ENCODE results near the gene BLM.

The BLM gene

DNA sequence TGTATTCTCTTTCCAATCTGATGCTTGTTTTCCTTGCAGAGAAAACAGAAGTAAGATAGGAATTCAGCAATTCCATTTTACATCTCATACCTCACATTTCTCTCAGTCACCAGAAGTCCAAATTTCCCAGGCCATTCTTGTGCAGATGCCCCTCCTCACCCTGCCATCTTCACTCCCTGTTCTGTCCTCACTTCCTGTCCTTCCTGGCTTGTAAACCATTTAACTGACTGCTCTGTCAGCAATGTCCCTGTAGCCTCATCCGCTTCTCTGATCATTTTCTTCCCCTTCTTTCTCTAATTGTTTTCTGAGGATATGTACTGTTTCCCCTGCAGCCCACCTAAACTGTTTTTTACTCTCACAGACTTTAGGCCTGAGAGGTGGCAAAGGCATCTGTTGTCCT lies 40.3 kb downstream of the BLM start:
- no peaks in the 10 kb centered on the region for H3K27me3 ChIP-seq (ENCODE audit: insufficient read depth, low read length, poor library complexity, severe bottlenecking)
- no peaks in the 10 kb centered on the region for H3K79me2 ChIP-seq (ENCODE audit: insufficient read depth, low read length)
- no peak overlapping the region for H3K4me3 ChIP-seq (ENCODE audit: low read length, poor library complexity, severe bottlenecking)
- no peaks in the 10 kb centered on the region for H3F3A ChIP-seq (ENCODE audit: low read depth)
- no peaks in the 10 kb centered on the region for H3K9me2 ChIP-seq (replicated peaks; ENCODE audit: low read depth, low read length)
- H3K9me3 ChIP-seq (ENCODE audit: insufficient read depth, low read depth, low read length) = no peaks in the 10 kb centered on the region
- TF ChIP-seq EZH2phosphoT487 (IDR thresholded peaks at IDR 0.05; ENCODE audit: borderline replicate concordance) = no peak
- TF ChIP-seq, protein P1, sequence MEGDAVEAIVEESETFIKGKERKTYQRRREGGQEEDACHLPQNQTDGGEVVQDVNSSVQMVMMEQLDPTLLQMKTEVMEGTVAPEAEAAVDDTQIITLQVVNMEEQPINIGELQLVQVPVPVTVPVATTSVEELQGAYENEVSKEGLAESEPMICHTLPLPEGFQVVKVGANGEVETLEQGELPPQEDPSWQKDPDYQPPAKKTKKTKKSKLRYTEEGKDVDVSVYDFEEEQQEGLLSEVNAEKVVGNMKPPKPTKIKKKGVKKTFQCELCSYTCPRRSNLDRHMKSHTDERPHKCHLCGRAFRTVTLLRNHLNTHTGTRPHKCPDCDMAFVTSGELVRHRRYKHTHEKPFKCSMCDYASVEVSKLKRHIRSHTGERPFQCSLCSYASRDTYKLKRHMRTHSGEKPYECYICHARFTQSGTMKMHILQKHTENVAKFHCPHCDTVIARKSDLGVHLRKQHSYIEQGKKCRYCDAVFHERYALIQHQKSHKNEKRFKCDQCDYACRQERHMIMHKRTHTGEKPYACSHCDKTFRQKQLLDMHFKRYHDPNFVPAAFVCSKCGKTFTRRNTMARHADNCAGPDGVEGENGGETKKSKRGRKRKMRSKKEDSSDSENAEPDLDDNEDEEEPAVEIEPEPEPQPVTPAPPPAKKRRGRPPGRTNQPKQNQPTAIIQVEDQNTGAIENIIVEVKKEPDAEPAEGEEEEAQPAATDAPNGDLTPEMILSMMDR (conservative IDR thresholded peaks at IDR 0.05; ENCODE audit: low read length) = no peak
- no peak overlapping the region for H2AFZ ChIP-seq (ENCODE audit: low read length)
- H4K20me1 ChIP-seq (ENCODE audit: insufficient read depth, low read length, poor library complexity, severe bottlenecking) = no peaks in the 10 kb centered on the region
- H3K36me3 ChIP-seq (ENCODE audit: insufficient read depth, low read length) = peaks cover 86% of the 10 kb centered on the region
- no peak overlapping the region for H3K9ac ChIP-seq (ENCODE audit: low read depth, low read length, poor library complexity, severe bottlenecking)
- H3K4me2 ChIP-seq (ENCODE audit: low read depth, low read length, poor library complexity, severe bottlenecking) = no peak overlapping the region
- H3K4me1 ChIP-seq (ENCODE audit: insufficient read depth, low read length, poor library complexity, severe bottlenecking) = no peaks in the 10 kb centered on the region

DNA sequence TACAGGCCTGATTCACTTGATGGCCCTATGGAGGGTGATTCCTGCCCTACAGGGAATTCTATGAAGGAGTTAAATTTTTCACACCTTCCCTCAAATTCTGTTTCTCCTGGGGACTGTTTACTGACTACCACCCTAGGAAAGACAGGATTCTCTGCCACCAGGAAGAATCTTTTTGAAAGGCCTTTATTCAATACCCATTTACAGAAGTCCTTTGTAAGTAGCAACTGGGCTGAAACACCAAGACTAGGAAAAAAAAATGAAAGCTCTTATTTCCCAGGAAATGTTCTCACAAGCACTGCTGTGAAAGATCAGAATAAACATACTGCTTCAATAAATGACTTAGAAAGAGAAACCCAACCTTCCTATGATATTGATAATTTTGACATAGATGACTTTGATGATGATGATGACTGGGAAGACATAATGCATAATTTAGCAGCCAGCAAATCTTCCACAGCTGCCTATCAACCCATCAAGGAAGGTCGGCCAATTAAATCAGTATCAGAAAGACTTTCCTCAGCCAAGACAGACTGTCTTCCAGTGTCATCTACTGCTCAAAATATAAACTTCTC lies 43.6 kb downstream of the BLM start:
- Histone ChIP-seq H3K9me3 (ENCODE audit: insufficient read depth, low read depth, low read length) (no peaks in the 10 kb centered on the region), H3K9ac (ENCODE audit: low read depth, low read length, poor library complexity, severe bottlenecking) (no peak overlapping the region), H3K4me1 (ENCODE audit: insufficient read depth, low read length, poor library complexity, severe bottlenecking) (no peaks in the 10 kb centered on the region), H3K9me2 (replicated peaks; ENCODE audit: low read depth, low read length) (no peaks in the 10 kb centered on the region), H3K27me3 (ENCODE audit: insufficient read depth, low read length, poor library complexity, severe bottlenecking) (no peaks in the 10 kb centered on the region), H3K79me2 (ENCODE audit: insufficient read depth, low read length) (no peaks in the 10 kb centered on the region), H4K20me1 (ENCODE audit: insufficient read depth, low read length, poor library complexity, severe bottlenecking) (no peaks in the 10 kb centered on the region), H2AFZ (ENCODE audit: low read length) (no peak overlapping the region), H3K36me3 (ENCODE audit: insufficient read depth, low read length) (peaks cover 79% of the 10 kb centered on the region), H3K4me2 (ENCODE audit: low read depth, low read length, poor library complexity, severe bottlenecking) (no peak overlapping the region), H3F3A (ENCODE audit: low read depth) (no peaks in the 10 kb centered on the region), H3K4me3 (ENCODE audit: low read length, poor library complexity, severe bottlenecking) (no peak overlapping the region)
- TF ChIP-seq, protein P1 (conservative IDR thresholded peaks at IDR 0.05; ENCODE audit: low read length) = no peak
- no peak for TF ChIP-seq EZH2phosphoT487 (IDR thresholded peaks at IDR 0.05; ENCODE audit: borderline replicate concordance)

DNA sequence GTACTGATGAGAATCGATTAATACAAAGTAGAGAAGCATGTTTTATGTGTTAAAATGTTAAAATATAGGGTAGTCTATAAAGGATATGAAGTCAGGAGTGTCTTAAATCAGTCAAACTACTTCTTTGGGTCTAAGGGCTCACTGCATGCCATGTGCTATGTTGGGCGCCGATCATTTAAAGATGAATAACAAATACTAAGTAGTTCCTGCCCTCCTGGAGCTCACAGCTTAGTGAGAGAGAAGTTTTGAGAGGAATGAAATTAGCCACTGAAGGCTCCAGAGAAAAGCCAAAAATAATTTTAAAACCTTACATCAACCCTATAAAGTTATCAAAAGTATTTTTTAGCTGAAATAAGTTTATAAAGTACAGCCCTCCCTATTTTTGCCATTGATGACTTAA lies 44.5 kb downstream of the BLM start:
- no peak overlapping the region for H3K9ac ChIP-seq (ENCODE audit: low read depth, low read length, poor library complexity, severe bottlenecking)
- H3K27me3 ChIP-seq (ENCODE audit: insufficient read depth, low read length, poor library complexity, severe bottlenecking) = no peaks in the 10 kb centered on the region
- no peak overlapping the region for H3K4me3 ChIP-seq (ENCODE audit: low read length, poor library complexity, severe bottlenecking)
- H3K79me2 ChIP-seq (ENCODE audit: insufficient read depth, low read length) = no peaks in the 10 kb centered on the region
- no peaks in the 10 kb centered on the region for H3K9me3 ChIP-seq (ENCODE audit: insufficient read depth, low read depth, low read length)
- TF ChIP-seq, protein P1 (conservative IDR thresholded peaks at IDR 0.05; ENCODE audit: low read length) = no peak
- TF ChIP-seq EZH2phosphoT487 (IDR thresholded peaks at IDR 0.05; ENCODE audit: borderline replicate concordance) = no peak
- no peaks in the 10 kb centered on the region for H3K9me2 ChIP-seq (replicated peaks; ENCODE audit: low read depth, low read length)
- H2AFZ ChIP-seq (ENCODE audit: low read length) = no peak overlapping the region
- no peaks in the 10 kb centered on the region for H4K20me1 ChIP-seq (ENCODE audit: insufficient read depth, low read length, poor library complexity, severe bottlenecking)
- H3F3A ChIP-seq (ENCODE audit: low read depth) = no peaks in the 10 kb centered on the region
- H3K4me2 ChIP-seq (ENCODE audit: low read depth, low read length, poor library complexity, severe bottlenecking) = no peak overlapping the region
- peaks cover 79% of the 10 kb centered on the region for H3K36me3 ChIP-seq (ENCODE audit: insufficient read depth, low read length)
- H3K4me1 ChIP-seq (ENCODE audit: insufficient read depth, low read length, poor library complexity, severe bottlenecking) = no peaks in the 10 kb centered on the region
